Coronary artery (tissue), 2 donors: ENCODE data around the gene COG7.

ENCODE experiments used
- DNase-seq: peaks from one replicate; pipeline ENCODE4 v3.0.0-alpha.2; 2017; ENCODE audit warnings: low spot score
- H3K27ac ChIP-seq, 2 donors: fragments of 200-600 bp; sonication (generic); one replicate each; pipeline ENCODE4 v1.5.1; 2016 to 2019
- H3K4me3 ChIP-seq: fragments of 200-600 bp; sonication (generic); 2 replicates; pipeline ENCODE4 v1.5.1; 2016; ENCODE audit warnings: mild to moderate bottlenecking, moderate library complexity
- CTCF ChIP-seq: fragments of 200-600 bp; sonication (generic); IDR thresholded peaks from one replicate; pipeline ENCODE4 v1.5.1; 2019; ENCODE audit warnings: antibody characterized with exemption

The COG7 gene

DNA sequence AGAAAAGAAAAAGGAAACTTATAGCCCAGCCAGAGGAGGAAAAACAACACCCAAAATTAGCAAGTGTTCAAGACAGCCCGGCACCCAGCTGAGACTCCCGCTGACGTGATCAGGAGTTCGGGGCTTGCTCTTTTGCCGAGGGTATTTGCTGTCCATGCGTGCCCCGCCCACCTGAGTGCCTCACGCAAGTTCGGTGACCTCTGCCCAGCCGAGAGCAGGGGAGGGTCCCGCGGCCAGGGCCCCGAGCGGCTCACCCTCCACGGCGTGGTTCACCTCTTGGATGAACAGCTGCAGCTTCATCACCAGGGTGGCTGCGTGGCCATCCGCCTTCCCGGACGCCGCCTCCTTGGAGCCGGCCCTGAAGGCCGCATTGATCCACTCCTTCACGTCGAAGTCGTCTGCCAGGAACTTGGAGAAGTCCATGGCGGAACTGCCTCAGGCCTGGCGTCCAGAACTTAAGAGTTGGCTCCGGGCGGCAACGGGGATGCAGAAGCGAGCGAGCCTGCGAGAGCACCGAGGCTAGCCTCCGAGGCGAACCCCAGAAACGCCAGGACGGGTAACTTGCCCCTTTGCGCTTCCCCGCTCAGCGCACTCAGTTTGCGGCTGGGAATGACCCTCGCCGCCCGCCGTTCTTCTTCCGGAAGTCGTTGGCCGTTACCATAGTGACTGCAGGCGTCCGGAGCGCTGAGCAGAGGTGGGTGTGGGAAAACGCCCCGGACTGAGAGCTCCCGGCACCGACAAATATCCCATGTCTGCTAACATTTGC lies at the start of gene COG7:
Gene COG7, minus strand, starts transcription at position 618 of the 766 bp plus-strand sequence. Its CDS starts 195 bp downstream, at position 423.
- H3K27ac ChIP-seq: peak within 1 kb of the TSS; percentile 48 to 91
- H3K4me3 ChIP-seq: peak within 1 kb of the TSS; percentile 98
- peak; percentile 88 for DNase-seq
- TF ChIP-seq CTCF: no peak

DNA sequence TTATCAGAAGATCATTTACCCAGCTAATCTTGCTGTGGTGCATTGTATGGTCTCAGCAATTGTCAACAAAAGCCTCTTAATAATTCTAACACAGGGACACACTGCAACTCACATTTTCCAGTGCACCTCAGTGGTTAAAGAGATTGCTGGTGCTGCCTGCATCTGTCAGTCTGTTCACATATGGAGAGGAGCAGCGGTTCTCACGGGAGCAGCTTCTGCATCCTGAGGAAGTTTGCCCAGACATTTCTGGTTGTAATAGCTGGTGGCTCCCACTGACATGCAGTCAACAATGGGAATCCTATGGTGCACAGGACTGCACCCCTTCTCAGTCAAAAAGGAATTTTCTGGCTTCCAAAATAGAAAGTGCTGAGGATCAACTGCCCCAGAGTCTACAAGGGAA lies 49.5 kb upstream of the COG7 start:
- TF ChIP-seq CTCF: no peak
- no peak for DNase-seq
- H3K27ac ChIP-seq: no peak overlapping the region
- no peak overlapping the region for H3K4me3 ChIP-seq

DNA sequence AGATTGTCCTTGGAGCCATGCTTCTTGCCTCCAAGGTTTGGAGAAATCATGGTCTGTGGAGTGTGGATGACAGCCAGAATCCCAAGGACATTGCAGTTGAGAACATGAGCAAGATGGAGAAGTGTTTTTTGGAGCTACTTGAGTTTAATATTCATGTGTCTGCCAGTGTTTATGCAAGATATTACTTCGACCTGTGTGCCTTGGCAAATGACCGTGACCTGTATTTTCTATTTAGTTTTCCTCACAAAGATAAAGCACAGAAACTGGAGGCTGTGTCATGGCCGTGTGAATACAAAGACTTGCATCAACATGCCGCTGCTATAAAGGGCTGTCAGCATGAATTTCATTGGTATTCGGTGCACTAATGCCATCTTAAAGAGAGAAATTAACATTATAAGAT lies 48.3 kb upstream of the COG7 start:
- no peak for DNase-seq
- TF ChIP-seq CTCF: no peak
- no peak overlapping the region for H3K27ac ChIP-seq
- no peak overlapping the region for H3K4me3 ChIP-seq

DNA sequence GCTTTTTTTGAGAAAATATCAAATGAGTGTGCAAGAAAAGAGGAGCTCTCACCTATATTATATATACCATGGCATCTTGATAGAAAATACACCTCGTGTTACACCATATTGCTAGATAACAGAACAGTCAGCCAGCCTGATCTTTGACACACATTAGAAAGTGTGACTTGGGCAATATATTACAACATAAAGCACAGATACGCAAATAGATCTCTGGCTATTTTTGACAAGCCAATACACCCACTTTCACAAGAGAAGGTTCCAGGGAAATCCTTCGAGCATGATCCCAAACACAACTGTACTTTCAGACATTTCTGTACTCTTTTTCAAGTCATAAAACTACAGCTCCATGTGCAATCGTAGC lies 47.9 kb upstream of the COG7 start:
- no peak overlapping the region for H3K4me3 ChIP-seq
- H3K27ac ChIP-seq: no peak overlapping the region
- no peak for DNase-seq
- no peak for TF ChIP-seq CTCF

- Histone ChIP-seq H3K4me3 (no peak overlapping the region), H3K27ac (no peak overlapping the region)
- no peak for DNase-seq
- no peak for TF ChIP-seq CTCF
Observed at GRCh38 chr16:23500212-23500861, 47.3 kb upstream of the COG7 start.

DNA sequence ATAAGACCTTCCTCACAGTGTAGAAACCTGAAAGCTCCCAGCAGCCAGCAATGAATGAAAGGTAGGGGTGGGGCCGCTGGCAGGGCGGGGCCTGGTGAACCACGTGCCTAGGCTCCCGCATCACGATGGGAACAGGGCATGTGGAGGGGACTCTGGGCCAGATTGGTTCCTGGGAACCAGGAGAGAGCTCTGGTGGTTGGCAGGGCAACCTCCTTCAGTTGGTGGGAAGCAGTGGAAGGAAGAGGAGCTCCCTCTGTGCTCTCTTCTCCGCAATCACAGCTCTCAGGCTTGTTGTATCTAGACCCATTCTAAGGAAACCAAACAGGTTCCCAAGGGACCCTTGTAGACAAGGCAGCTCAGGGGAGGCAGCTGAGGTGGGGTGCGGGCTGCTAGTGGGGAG lies 46.8 kb upstream of the COG7 start:
- no peak overlapping the region for H3K27ac ChIP-seq
- H3K4me3 ChIP-seq: no peak overlapping the region
- no peak for TF ChIP-seq CTCF
- DNase-seq: no peak

GRCh38 chr16:23498863-23499262 lies 45.9 kb upstream of the COG7 start:
- no peak for TF ChIP-seq CTCF
- Histone ChIP-seq H3K27ac (no peak overlapping the region), H3K4me3 (no peak overlapping the region)
- DNase-seq: no peak
